Measurements from ENCODE around the gene RNASE7. TPM values are rescaled to one million over a fixed set of nuclear protein-coding genes. Genes with fewer than 3 reads are reported as not detected.

The RNASE7 gene
- total RNA-seq, 2 donors from 2014 or later: 1.0 TPM; not detected in 1

- H3K9me3 ChIP-seq: no peaks in the 10 kb centered on the region
- no peak within 1 kb of the TSS for H3K27ac ChIP-seq
- intact Hi-C loops (cut with DNase I): no loop called here
- no peak within 1 kb of the TSS for H3K4me3 ChIP-seq
- TF ChIP-seq CTCF (IDR thresholded peaks at IDR 0.05) (no peak), POLR2A (IDR thresholded peaks at IDR 0.05) (no peak)
- H3K27me3 ChIP-seq: no peaks in the 10 kb centered on the region
- ATAC-seq (no peak), DNase-seq (no peak)
- 90 to 91% methylated on average over 5 of the region's 5 CpGs for WGBS, 2 donors
- no peaks in the 10 kb centered on the region for H3K36me3 ChIP-seq (replicated peaks in 1 of 2; ENCODE audit: insufficient read depth in 1 of 2, low read depth in 2 of 2)
- peaks cover 5% of the 10 kb centered on the region for H3K4me1 ChIP-seq
These were observed 12.2 kb upstream of the RNASE7 start, which contains the start of gene TPPP2 for GRCh38 chr14:21029917-21030316. Gene TPPP2, plus strand, starts transcription at chr14:21030217. Its CDS starts 365 bp downstream, at chr14:21030582.

- intact Hi-C loops (cut with DNase I): no loop called here
- no peak for DNase-seq
- no peaks in the 10 kb centered on the region for H3K4me1 ChIP-seq
- H3K27ac ChIP-seq: no peak overlapping the region
- WGBS, 2 donors: 80 to 87% methylated on average over 12 of the region's 12 CpGs
- no peak overlapping the region for H3K4me3 ChIP-seq
- H3K27me3 ChIP-seq: no peaks in the 10 kb centered on the region
- ATAC-seq: no peak
- H3K9me3 ChIP-seq: no peaks in the 10 kb centered on the region
- no peaks in the 10 kb centered on the region for H3K36me3 ChIP-seq (replicated peaks in 1 of 2; ENCODE audit: insufficient read depth in 1 of 2, low read depth in 2 of 2)
- TF ChIP-seq POLR2A (IDR thresholded peaks at IDR 0.05): no peak
- TF ChIP-seq CTCF (IDR thresholded peaks at IDR 0.05): no peak
These were observed 11.6 kb upstream of the RNASE7 start for GRCh38 chr14:21030531-21030930.

- DNase-seq: no peak
- ATAC-seq: no peak
- no peaks in the 10 kb centered on the region for H3K36me3 ChIP-seq (replicated peaks in 1 of 2; ENCODE audit: insufficient read depth in 1 of 2, low read depth in 2 of 2)
- H3K27me3 ChIP-seq: no peaks in the 10 kb centered on the region
- no peaks in the 10 kb centered on the region for H3K4me1 ChIP-seq
- H3K27ac ChIP-seq: no peak overlapping the region
- no peak for TF ChIP-seq POLR2A (IDR thresholded peaks at IDR 0.05)
- no peak for TF ChIP-seq CTCF (IDR thresholded peaks at IDR 0.05)
- H3K4me3 ChIP-seq: no peak overlapping the region
- no peaks in the 10 kb centered on the region for H3K9me3 ChIP-seq
- intact Hi-C loops (cut with DNase I): no loop called here
- 78 to 82% methylated on average over 5 of the region's 5 CpGs for WGBS, 2 donors
These were observed 9.6 kb upstream of the RNASE7 start for GRCh38 chr14:21032326-21033132.

- intact Hi-C loops (cut with DNase I): no loop called here
- DNase-seq (no peak), ATAC-seq (no peak)
- Histone ChIP-seq H3K27ac (no peak overlapping the region), H3K27me3 (no peaks in the 10 kb centered on the region), H3K4me3 (no peak overlapping the region), H3K36me3 (replicated peaks in 1 of 2; ENCODE audit: insufficient read depth in 1 of 2, low read depth in 2 of 2) (no peaks in the 10 kb centered on the region), H3K9me3 (no peaks in the 10 kb centered on the region), H3K4me1 (peaks cover 5% of the 10 kb centered on the region)
- 72 to 87% methylated on average over 4 of the region's 4 CpGs for WGBS, 2 donors
- TF ChIP-seq CTCF (IDR thresholded peaks at IDR 0.05) (no peak), POLR2A (IDR thresholded peaks at IDR 0.05) (no peak)
These were observed 8.9 kb upstream of the RNASE7 start for GRCh38 chr14:21033133-21033698.

All from body of pancreas (tissue), 4 donors.